Fibroblast of mammary gland (primary cell): ENCODE results near the gene ATF2.
A peak's percentile ranks its signal among the peaks of the same experiment; 100 is the strongest.

ENCODE experiments used
- DNase-seq: peaks from one replicate; pipeline ENCODE4 v3.0.0-alpha.2; 2010; ENCODE audit warnings: low read depth
- H3K4me3 ChIP-seq: 2 replicates; pipeline ENCODE4 v1.5.1; 2011; ENCODE audit warnings: low read depth, mild to moderate bottlenecking, low read length, moderate library complexity; ENCODE audit not compliant: control insufficient read depth
- CTCF ChIP-seq: conservative IDR thresholded peaks from 2 replicates; pipeline ENCODE4 v1.5.1; 2011; ENCODE audit warnings: low read depth, low read length, inconsistent platforms; ENCODE audit not compliant: control insufficient read depth, insufficient read depth

The ATF2 gene

GRCh38 chr2:175176624-175177023 is 8.6 kb upstream of the ATF2 start:
- TF ChIP-seq CTCF: no peak
- no peak overlapping the region for H3K4me3 ChIP-seq
- no peak for DNase-seq

- TF ChIP-seq CTCF: no peak
- H3K4me3 ChIP-seq: no peak overlapping the region
- DNase-seq: peak; percentile 51
Observed at GRCh38 chr2:175175896-175176295, 7.9 kb upstream of the ATF2 start.

GRCh38 chr2:175175320-175175719 is 7.3 kb upstream of the ATF2 start:
- no peak overlapping the region for H3K4me3 ChIP-seq
- no peak for DNase-seq
- TF ChIP-seq CTCF: no peak

- DNase-seq: no peak
- TF ChIP-seq CTCF: no peak
- H3K4me3 ChIP-seq: no peak overlapping the region
Observed at GRCh38 chr2:175170659-175171304, 2.8 kb upstream of the ATF2 start.

GRCh38 chr2:175169191-175169590 is 1.2 kb upstream of the ATF2 start:
- no peak overlapping the region for H3K4me3 ChIP-seq
- DNase-seq: no peak
- TF ChIP-seq CTCF: no peak

GRCh38 chr2:175168564-175168945 is 552 bp upstream of the ATF2 start:
- H3K4me3 ChIP-seq: peak overlapping the region; percentile 100
- no peak for TF ChIP-seq CTCF
- DNase-seq: no peak
